A673 (cell line): ENCODE measurements around the gene TMEM168.

Source experiments
- EZH2 ChIP-seq: fragments of 200-600 bp; sonication (generic); IDR thresholded peaks from 2 replicates; pipeline ENCODE4 v1.6.1; 2017; ENCODE audit warnings: borderline replicate concordance, low read depth, mild to moderate bottlenecking, mixed read lengths, antibody characterized with exemption, low read length; ENCODE audit not compliant: poor library complexity, severe bottlenecking
- TF ChIP-seq, protein P1 (sequence below): fragments of 300-800, 200-600 bp; sonication (generic); conservative IDR thresholded peaks from 2 replicates; pipeline ENCODE4 v1.5.1; 2017; ENCODE audit warnings: low read depth, mild to moderate bottlenecking, antibody characterized with exemption, low read length, moderate library complexity, mixed read lengths

DNA sequence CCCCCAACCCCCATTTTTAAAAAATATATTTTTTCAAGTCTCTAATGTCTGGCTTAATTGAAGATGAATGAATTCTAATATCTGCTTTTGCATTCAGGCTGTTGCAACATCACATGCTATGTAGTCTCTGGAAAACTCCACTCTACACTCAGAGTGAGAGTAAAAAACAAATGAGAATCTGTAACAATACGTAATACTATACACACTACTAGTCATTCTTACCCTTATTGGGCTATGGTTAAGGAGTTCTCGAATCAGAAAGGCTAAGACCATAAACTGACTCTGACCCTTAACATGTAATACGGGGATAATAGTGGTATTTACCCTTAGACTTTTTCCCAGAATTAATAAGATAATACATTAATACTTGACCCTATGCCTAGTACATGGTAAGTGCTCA, 42.9 kb upstream of the TMEM168 start:
- TF ChIP-seq, protein P1, sequence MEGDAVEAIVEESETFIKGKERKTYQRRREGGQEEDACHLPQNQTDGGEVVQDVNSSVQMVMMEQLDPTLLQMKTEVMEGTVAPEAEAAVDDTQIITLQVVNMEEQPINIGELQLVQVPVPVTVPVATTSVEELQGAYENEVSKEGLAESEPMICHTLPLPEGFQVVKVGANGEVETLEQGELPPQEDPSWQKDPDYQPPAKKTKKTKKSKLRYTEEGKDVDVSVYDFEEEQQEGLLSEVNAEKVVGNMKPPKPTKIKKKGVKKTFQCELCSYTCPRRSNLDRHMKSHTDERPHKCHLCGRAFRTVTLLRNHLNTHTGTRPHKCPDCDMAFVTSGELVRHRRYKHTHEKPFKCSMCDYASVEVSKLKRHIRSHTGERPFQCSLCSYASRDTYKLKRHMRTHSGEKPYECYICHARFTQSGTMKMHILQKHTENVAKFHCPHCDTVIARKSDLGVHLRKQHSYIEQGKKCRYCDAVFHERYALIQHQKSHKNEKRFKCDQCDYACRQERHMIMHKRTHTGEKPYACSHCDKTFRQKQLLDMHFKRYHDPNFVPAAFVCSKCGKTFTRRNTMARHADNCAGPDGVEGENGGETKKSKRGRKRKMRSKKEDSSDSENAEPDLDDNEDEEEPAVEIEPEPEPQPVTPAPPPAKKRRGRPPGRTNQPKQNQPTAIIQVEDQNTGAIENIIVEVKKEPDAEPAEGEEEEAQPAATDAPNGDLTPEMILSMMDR, result no peak
- TF ChIP-seq EZH2, result no peak
